Measurements from ENCODE around the gene AGMO. TPM values are rescaled to one million over a fixed set of nuclear protein-coding genes. Genes with fewer than 3 reads are reported as not detected.

Gene AGMO
- total RNA-seq, 1 donor from 2014 or later: 0.20 TPM

GRCh38 chr7:15345216-15345615 is 216.6 kb downstream of the AGMO start:
- TF ChIP-seq CTCF (IDR thresholded peaks at IDR 0.05): no peak
- no peaks in the 10 kb centered on the region for H3K36me3 ChIP-seq
- no peaks in the 10 kb centered on the region for H3K9me3 ChIP-seq
- intact Hi-C loops (cut with DNase I): no loop called here
- no peak overlapping the region for H3K4me3 ChIP-seq
- H3K27ac ChIP-seq: no peak overlapping the region
- no peaks in the 10 kb centered on the region for H3K27me3 ChIP-seq
- DNase-seq (no peak), ATAC-seq (no peak)
- H3K4me1 ChIP-seq: no peaks in the 10 kb centered on the region

GRCh38 chr7:15341817-15342216 is 220.0 kb downstream of the AGMO start:
- ATAC-seq (no peak), DNase-seq (no peak)
- no peak for TF ChIP-seq CTCF (IDR thresholded peaks at IDR 0.05)
- H3K9me3 ChIP-seq: no peaks in the 10 kb centered on the region
- no peak overlapping the region for H3K27ac ChIP-seq
- intact Hi-C loops (cut with DNase I): no loop called here
- H3K4me3 ChIP-seq: no peak overlapping the region
- no peaks in the 10 kb centered on the region for H3K4me1 ChIP-seq
- H3K27me3 ChIP-seq: no peaks in the 10 kb centered on the region
- H3K36me3 ChIP-seq: no peaks in the 10 kb centered on the region

- no peaks in the 10 kb centered on the region for H3K9me3 ChIP-seq
- no peaks in the 10 kb centered on the region for H3K27me3 ChIP-seq
- DNase-seq: no peak
- no peak for TF ChIP-seq CTCF (IDR thresholded peaks at IDR 0.05)
- no peak overlapping the region for H3K4me3 ChIP-seq
- ATAC-seq: no peak
- no peaks in the 10 kb centered on the region for H3K36me3 ChIP-seq
- no peaks in the 10 kb centered on the region for H3K4me1 ChIP-seq
- no peak overlapping the region for H3K27ac ChIP-seq
- intact Hi-C loops (cut with DNase I): no loop called here
Observed at GRCh38 chr7:15336146-15336545, 225.7 kb downstream of the AGMO start.

- intact Hi-C loops (cut with DNase I): no loop called here
- TF ChIP-seq CTCF (IDR thresholded peaks at IDR 0.05): no peak
- H3K27ac ChIP-seq: no peak overlapping the region
Observed at GRCh38 chr7:15335390-15335789, 226.4 kb downstream of the AGMO start.

GRCh38 chr7:15334536-15335263 is 227.1 kb downstream of the AGMO start:
- DNase-seq (no peak), ATAC-seq (no peak)
- intact Hi-C loops (cut with DNase I): no loop called here

More at GRCh38 chr7:15335390-15335789, 226.4 kb downstream of the AGMO start:
- no peak for ATAC-seq
- H3K9me3 ChIP-seq: no peaks in the 10 kb centered on the region
- no peak overlapping the region for H3K4me3 ChIP-seq
- no peaks in the 10 kb centered on the region for H3K36me3 ChIP-seq
- no peaks in the 10 kb centered on the region for H3K27me3 ChIP-seq
- DNase-seq: no peak
- H3K4me1 ChIP-seq: no peaks in the 10 kb centered on the region

More at GRCh38 chr7:15334536-15335263, 227.1 kb downstream of the AGMO start:
- no peaks in the 10 kb centered on the region for H3K9me3 ChIP-seq
- H3K4me1 ChIP-seq: no peaks in the 10 kb centered on the region
- no peaks in the 10 kb centered on the region for H3K36me3 ChIP-seq
- H3K27me3 ChIP-seq: no peaks in the 10 kb centered on the region
- no peak overlapping the region for H3K27ac ChIP-seq
- no peak for TF ChIP-seq CTCF (IDR thresholded peaks at IDR 0.05)
- H3K4me3 ChIP-seq: no peak overlapping the region
